ENCODE results near the gene VMP1. TPM values are rescaled to one million over a fixed set of nuclear protein-coding genes. Genes with fewer than 3 reads are reported as not detected.

VMP1 gene
- total and polyA plus RNA-seq, 4 donors = 92.5 to 249 (median 157) TPM

DNA sequence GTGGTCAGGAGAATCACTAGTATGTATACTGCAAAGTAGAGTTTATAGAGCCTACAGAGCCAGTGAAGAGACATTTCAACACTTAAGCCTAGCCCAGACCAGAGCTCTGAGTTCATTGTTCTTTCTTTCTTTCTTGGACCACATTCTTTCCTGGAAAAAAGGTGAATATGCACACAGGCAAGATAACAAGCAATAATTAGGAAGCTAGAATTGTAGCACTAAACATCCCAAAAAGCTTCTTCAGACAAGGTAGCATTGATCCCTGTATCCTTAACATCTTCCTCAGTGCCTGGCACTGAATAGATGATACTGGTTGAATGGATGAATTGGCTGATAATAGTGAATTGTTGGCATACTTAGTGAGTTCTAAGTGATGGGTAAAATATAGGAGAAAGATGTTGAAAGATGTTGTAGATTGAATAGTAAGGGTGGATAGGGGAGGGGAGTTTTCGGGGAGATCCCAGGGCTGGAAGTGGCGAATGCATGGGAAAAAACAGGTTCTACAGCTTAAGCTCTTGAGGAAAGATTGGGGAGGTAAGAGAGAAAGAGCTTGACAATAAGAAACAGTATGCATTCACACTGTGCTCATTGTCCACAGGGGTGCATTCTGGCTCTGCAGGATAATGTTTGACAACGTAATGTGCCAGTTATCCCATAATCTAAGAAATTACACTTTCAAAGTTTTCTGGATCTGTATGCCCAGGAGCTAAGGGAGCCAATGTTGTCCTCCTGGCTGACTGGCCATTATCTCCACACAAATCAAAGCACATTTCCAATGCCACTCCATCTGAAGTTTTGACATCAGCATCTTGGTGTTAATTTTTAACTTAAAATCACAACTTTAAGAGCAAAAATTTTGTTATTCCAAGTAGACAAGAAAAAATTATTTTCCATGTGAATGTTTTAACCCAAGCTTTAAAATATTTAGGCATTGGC lies 149.7 kb downstream of the VMP1 start:
- TF ChIP-seq, protein P1, sequence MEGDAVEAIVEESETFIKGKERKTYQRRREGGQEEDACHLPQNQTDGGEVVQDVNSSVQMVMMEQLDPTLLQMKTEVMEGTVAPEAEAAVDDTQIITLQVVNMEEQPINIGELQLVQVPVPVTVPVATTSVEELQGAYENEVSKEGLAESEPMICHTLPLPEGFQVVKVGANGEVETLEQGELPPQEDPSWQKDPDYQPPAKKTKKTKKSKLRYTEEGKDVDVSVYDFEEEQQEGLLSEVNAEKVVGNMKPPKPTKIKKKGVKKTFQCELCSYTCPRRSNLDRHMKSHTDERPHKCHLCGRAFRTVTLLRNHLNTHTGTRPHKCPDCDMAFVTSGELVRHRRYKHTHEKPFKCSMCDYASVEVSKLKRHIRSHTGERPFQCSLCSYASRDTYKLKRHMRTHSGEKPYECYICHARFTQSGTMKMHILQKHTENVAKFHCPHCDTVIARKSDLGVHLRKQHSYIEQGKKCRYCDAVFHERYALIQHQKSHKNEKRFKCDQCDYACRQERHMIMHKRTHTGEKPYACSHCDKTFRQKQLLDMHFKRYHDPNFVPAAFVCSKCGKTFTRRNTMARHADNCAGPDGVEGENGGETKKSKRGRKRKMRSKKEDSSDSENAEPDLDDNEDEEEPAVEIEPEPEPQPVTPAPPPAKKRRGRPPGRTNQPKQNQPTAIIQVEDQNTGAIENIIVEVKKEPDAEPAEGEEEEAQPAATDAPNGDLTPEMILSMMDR (IDR thresholded peaks at IDR 0.05; ENCODE audit: control extremely low read depth, extremely low read depth) = no peak
- Histone ChIP-seq H3K4me3 (no peak overlapping the region), H3K4me1 (ENCODE audit: control insufficient read depth in 5 of 5, insufficient read depth in 5 of 5, low read length in 5 of 5) (peaks cover 0 to 6% (median 5%) of the 10 kb centered on the region in 5 donors), H3K9me3 (ENCODE audit: control insufficient read depth in 4 of 4, insufficient read depth in 3 of 4, low read length in 3 of 4) (no peaks in the 10 kb centered on the region), H3K36me3 (ENCODE audit: control insufficient read depth in 4 of 4, insufficient read depth in 4 of 4, low read length in 4 of 4) (peaks cover 0 to 6% (median 2%) of the 10 kb centered on the region in 4 donors), H3K27ac (ENCODE audit: low read depth in 1 of 2, low read length in 1 of 2) (no peak overlapping the region), H3K9ac (ENCODE audit: insufficient read depth in 1 of 2, low read length in 2 of 2) (no peak overlapping the region), H3K27me3 (ENCODE audit: control insufficient read depth in 3 of 3, insufficient read depth in 3 of 3, low read length in 2 of 3) (no peaks in the 10 kb centered on the region)
- ATAC-seq (ENCODE audit: insufficient read depth, low FRiP score) (no peak), DNase-seq (peak in 2 of 3 donors; percentile 44 to 70)
- 75 to 91% methylated on average over 3 of the region's 3 CpGs for WGBS, 2 donors

DNA sequence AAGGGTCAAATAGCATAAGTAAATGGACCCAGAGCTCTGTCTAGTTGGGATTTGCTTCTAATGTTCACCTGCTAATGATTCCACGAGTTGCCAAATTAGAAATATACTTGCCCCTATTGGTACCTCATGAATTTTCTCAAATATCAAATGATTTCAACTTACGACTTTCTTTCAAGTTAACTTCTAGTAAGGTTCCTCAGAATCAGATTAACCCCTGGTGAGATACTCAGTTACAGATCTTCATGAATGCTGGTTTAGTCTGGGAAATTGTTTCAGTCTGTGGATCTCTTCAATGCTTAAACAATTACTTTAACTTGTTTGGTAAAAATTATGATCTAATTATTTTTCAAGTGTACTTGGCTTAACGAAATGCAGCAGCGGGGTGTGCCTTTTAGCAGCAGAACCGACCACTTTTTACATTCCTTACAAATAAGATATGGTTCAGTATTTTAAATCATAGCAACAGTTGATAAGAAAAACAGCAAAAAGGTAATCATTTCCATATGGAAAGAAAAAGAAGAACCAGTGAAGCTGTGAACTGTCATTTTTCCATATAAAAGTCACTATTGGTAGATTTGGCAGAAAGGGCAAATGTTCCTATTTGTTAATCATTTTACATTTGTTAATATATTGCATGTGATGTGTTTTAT lies 150.8 kb downstream of the VMP1 start:
- Histone ChIP-seq H3K9ac (ENCODE audit: insufficient read depth in 1 of 2, low read length in 2 of 2) (no peak overlapping the region), H3K9me3 (ENCODE audit: control insufficient read depth in 4 of 4, insufficient read depth in 3 of 4, low read length in 3 of 4) (no peaks in the 10 kb centered on the region), H3K36me3 (ENCODE audit: control insufficient read depth in 4 of 4, insufficient read depth in 4 of 4, low read length in 4 of 4) (peaks cover 0 to 9% (median 6%) of the 10 kb centered on the region in 4 donors), H3K27ac (ENCODE audit: low read depth in 1 of 2, low read length in 1 of 2) (no peak overlapping the region), H3K4me1 (ENCODE audit: control insufficient read depth in 5 of 5, insufficient read depth in 5 of 5, low read length in 5 of 5) (peaks cover 0 to 5% (median 0%) of the 10 kb centered on the region in 5 donors), H3K4me3 (no peak overlapping the region), H3K27me3 (ENCODE audit: control insufficient read depth in 3 of 3, insufficient read depth in 3 of 3, low read length in 2 of 3) (no peaks in the 10 kb centered on the region)
- no peak for ATAC-seq (ENCODE audit: insufficient read depth, low FRiP score)
- TF ChIP-seq, protein P1 (IDR thresholded peaks at IDR 0.05; ENCODE audit: control extremely low read depth, extremely low read depth) = no peak
- no peak for DNase-seq
- WGBS, 2 donors = 68 to 90% methylated on average over 5 of the region's 5 CpGs

DNA sequence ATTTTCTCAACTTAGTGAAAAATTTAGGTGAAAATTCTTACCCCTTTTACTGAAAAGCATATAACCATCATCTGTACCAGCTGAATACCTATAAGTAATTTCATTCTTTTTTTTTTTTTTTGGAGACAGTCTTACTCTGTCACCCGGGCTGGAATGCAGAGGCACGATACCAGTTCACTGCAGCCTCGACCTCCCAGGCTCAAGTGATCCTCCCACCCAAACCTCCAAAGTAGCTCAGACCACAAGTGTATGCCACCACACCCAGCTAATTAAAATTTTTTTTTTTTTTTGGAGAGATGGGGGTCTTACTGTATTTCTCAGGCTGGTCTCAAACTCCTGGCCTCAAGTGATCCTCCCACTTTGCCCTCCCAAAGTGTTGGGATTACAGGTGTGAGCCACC lies 151.5 kb downstream of the VMP1 start:
- 75 to 82% methylated on average over 3 of the region's 3 CpGs for WGBS, 2 donors
- Histone ChIP-seq H3K36me3 (ENCODE audit: control insufficient read depth in 4 of 4, insufficient read depth in 4 of 4, low read length in 4 of 4) (peaks cover 2 to 9% (median 6%) of the 10 kb centered on the region in 4 donors), H3K4me1 (ENCODE audit: control insufficient read depth in 5 of 5, insufficient read depth in 5 of 5, low read length in 5 of 5) (peaks cover 0 to 5% (median 0%) of the 10 kb centered on the region in 5 donors), H3K9me3 (ENCODE audit: control insufficient read depth in 4 of 4, insufficient read depth in 3 of 4, low read length in 3 of 4) (no peaks in the 10 kb centered on the region), H3K27ac (ENCODE audit: low read depth in 1 of 2, low read length in 1 of 2) (no peak overlapping the region), H3K27me3 (ENCODE audit: control insufficient read depth in 3 of 3, insufficient read depth in 3 of 3, low read length in 2 of 3) (no peaks in the 10 kb centered on the region), H3K9ac (ENCODE audit: insufficient read depth in 1 of 2, low read length in 2 of 2) (no peak overlapping the region), H3K4me3 (no peak overlapping the region)
- TF ChIP-seq, protein P1 (IDR thresholded peaks at IDR 0.05; ENCODE audit: control extremely low read depth, extremely low read depth) = no peak
- DNase-seq = no peak
- ATAC-seq (ENCODE audit: insufficient read depth, low FRiP score) = no peak

Measured in lung (tissue), 12 donors.